Measurements from ENCODE around the gene MT1G.

The MT1G gene

GRCh38 chr16:56633535-56633934 lies 34.3 kb downstream of the MT1G start:
- DNase-seq (ENCODE audit: extremely low spot score): no peak
- ChIA-PET CTCF (no interaction called here), POLR2A (no interaction called here)
- TF ChIP-seq CTBP1 (IDR thresholded peaks at IDR 0.05; ENCODE audit: borderline replicate concordance) (no peak), L3MBTL2 (conservative IDR thresholded peaks at IDR 0.05) (no peak), HDGF (IDR thresholded peaks at IDR 0.05; ENCODE audit: borderline replicate concordance) (no peak), SP1 (IDR thresholded peaks at IDR 0.05) (no peak), NFRKB (IDR thresholded peaks at IDR 0.05) (no peak), ZNF384 (IDR thresholded peaks at IDR 0.05) (no peak), TARDBP (IDR thresholded peaks at IDR 0.05) (no peak)

GRCh38 chr16:56632848-56633365 lies 35.0 kb downstream of the MT1G start:
- DNase-seq (ENCODE audit: extremely low spot score): no peak
- TF ChIP-seq L3MBTL2 (conservative IDR thresholded peaks at IDR 0.05) (no peak), ELF4 (IDR thresholded peaks at IDR 0.05) (no peak), FOXK2 (IDR thresholded peaks at IDR 0.05) (no peak), PKNOX1 (IDR thresholded peaks at IDR 0.05) (no peak), SP1 (IDR thresholded peaks at IDR 0.05) (no peak), LEF1 (IDR thresholded peaks at IDR 0.05; ENCODE audit: borderline replicate concordance) (no peak), BHLHE40 (IDR thresholded peaks at IDR 0.05; ENCODE audit: borderline replicate concordance) (no peak), TARDBP (IDR thresholded peaks at IDR 0.05) (no peak), NFRKB (IDR thresholded peaks at IDR 0.05) (no peak), HDGF (IDR thresholded peaks at IDR 0.05; ENCODE audit: borderline replicate concordance) (no peak)
- ChIA-PET POLR2A (no interaction called here), CTCF (no interaction called here)

GRCh38 chr16:56632156-56632847 lies 35.6 kb downstream of the MT1G start, which contains the start of gene MT1M:
TSS of gene MT1M (plus strand) at chr16:56632659. CDS start at chr16:56632732, 73 bp downstream.
- no peak for DNase-seq (ENCODE audit: extremely low spot score)
- ChIA-PET POLR2A (no interaction called here), CTCF (no interaction called here)
- TF ChIP-seq NFRKB (IDR thresholded peaks at IDR 0.05): no peak
- no peak for TF ChIP-seq L3MBTL2 (conservative IDR thresholded peaks at IDR 0.05)

- POLR2A ChIA-PET: no interaction called here
Observed at GRCh38 chr16:56631832-56632155, 36.1 kb downstream of the MT1G start.

GRCh38 chr16:56631197-56631596 lies 36.7 kb downstream of the MT1G start:
- ChIA-PET POLR2A (no interaction called here), CTCF (no interaction called here)

More at GRCh38 chr16:56631832-56632155, 36.1 kb downstream of the MT1G start:
- TF ChIP-seq SUZ12 (IDR thresholded peaks at IDR 0.05) (no peak), FOXK2 (IDR thresholded peaks at IDR 0.05) (no peak), ARNT (IDR thresholded peaks at IDR 0.05) (no peak), PKNOX1 (IDR thresholded peaks at IDR 0.05) (no peak)
- DNase-seq (ENCODE audit: extremely low spot score): no peak
- CTCF ChIA-PET: no interaction called here

GRCh38 chr16:56630134-56630533 lies 37.7 kb downstream of the MT1G start:
- CTCF ChIA-PET: interaction anchor here (1.2 kb wide), 1 partner anchor 25 kb away, joined by 3 read pairs; no protein-coding TSS in a partner anchor
- no peak for TF ChIP-seq ELF4 (IDR thresholded peaks at IDR 0.05)
- TF ChIP-seq L3MBTL2 (conservative IDR thresholded peaks at IDR 0.05): no peak
- TF ChIP-seq ARNT (IDR thresholded peaks at IDR 0.05): no peak
- TF ChIP-seq HDGF (IDR thresholded peaks at IDR 0.05; ENCODE audit: borderline replicate concordance): no peak
- TF ChIP-seq NFRKB (IDR thresholded peaks at IDR 0.05): no peak
- no peak for TF ChIP-seq ZNF384 (IDR thresholded peaks at IDR 0.05)
- no peak for TF ChIP-seq LEF1 (IDR thresholded peaks at IDR 0.05; ENCODE audit: borderline replicate concordance)
- TF ChIP-seq CTBP1 (IDR thresholded peaks at IDR 0.05; ENCODE audit: borderline replicate concordance): no peak
- no peak for TF ChIP-seq SP1 (IDR thresholded peaks at IDR 0.05)
- POLR2A ChIA-PET: no interaction called here
- no peak for DNase-seq (ENCODE audit: extremely low spot score)

More at GRCh38 chr16:56631197-56631596, 36.7 kb downstream of the MT1G start:
- TF ChIP-seq FOXK2 (IDR thresholded peaks at IDR 0.05) (no peak), ZNF384 (IDR thresholded peaks at IDR 0.05) (no peak), FOXM1 (IDR thresholded peaks at IDR 0.05; ENCODE audit: borderline replicate concordance) (no peak), SUZ12 (IDR thresholded peaks at IDR 0.05) (no peak), CTBP1 (IDR thresholded peaks at IDR 0.05; ENCODE audit: borderline replicate concordance) (no peak), FOXA1 (IDR thresholded peaks at IDR 0.05) (no peak), NFRKB (IDR thresholded peaks at IDR 0.05) (no peak), ELF4 (IDR thresholded peaks at IDR 0.05) (no peak), HDGF (IDR thresholded peaks at IDR 0.05; ENCODE audit: borderline replicate concordance) (no peak), PKNOX1 (IDR thresholded peaks at IDR 0.05) (no peak), TARDBP (IDR thresholded peaks at IDR 0.05) (no peak), LEF1 (IDR thresholded peaks at IDR 0.05; ENCODE audit: borderline replicate concordance) (no peak), BHLHE40 (IDR thresholded peaks at IDR 0.05; ENCODE audit: borderline replicate concordance) (no peak), SP1 (IDR thresholded peaks at IDR 0.05) (no peak), ARNT (IDR thresholded peaks at IDR 0.05) (no peak), L3MBTL2 (conservative IDR thresholded peaks at IDR 0.05) (no peak)
- no peak for DNase-seq (ENCODE audit: extremely low spot score)

GRCh38 chr16:56629531-56629930 lies 38.3 kb downstream of the MT1G start:
- DNase-seq (ENCODE audit: extremely low spot score): no peak
- ChIA-PET POLR2A (no interaction called here), CTCF (interaction anchor here (1.2 kb wide), 1 partner anchor 25 kb away, joined by 3 read pairs; no protein-coding TSS in a partner anchor)
- TF ChIP-seq L3MBTL2 (conservative IDR thresholded peaks at IDR 0.05) (no peak), ZNF384 (IDR thresholded peaks at IDR 0.05) (no peak), PKNOX1 (IDR thresholded peaks at IDR 0.05) (no peak), CTBP1 (IDR thresholded peaks at IDR 0.05; ENCODE audit: borderline replicate concordance) (no peak), TARDBP (IDR thresholded peaks at IDR 0.05) (no peak), NFRKB (IDR thresholded peaks at IDR 0.05) (no peak), ELF4 (IDR thresholded peaks at IDR 0.05) (no peak)

Measured in HEK293T (cell line).